HG02678 (cell line): ENCODE data around the gene CCN6.
A peak's percentile ranks its signal among the peaks of the same experiment; 100 is the strongest.

Source experiments
- ATAC-seq: cut with Tn5 transposase; IDR thresholded peaks from one replicate; pipeline ENCODE4 v1.9.1; 2021; ENCODE audit warnings: mild to moderate bottlenecking, moderate library complexity; ENCODE audit not compliant: unreplicated experiment

The CCN6 gene

DNA sequence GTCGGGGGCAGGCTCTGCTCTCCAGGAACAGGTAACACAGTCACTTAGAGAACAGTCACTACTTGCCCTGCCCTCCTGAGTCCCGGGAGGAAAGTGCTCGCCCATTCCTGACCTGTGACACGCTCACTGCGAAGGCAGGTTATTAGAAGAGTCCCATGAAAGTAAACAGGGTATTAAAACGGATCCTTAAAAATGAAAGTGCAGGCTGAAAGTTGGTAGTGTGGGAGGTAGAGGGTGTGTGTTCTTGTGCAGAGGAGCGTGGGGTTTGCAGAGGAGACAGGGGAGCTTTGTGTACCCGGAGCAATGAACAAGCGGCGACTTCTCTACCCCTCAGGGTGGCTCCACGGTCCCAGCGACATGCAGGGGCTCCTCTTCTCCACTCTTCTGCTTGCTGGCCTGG, at the start of gene CCN6:
CCN6 (plus strand) TSS at position 104 of the 400 bp plus-strand sequence; CDS start at position 358, 254 bp downstream.
- ATAC-seq = no peak

DNA sequence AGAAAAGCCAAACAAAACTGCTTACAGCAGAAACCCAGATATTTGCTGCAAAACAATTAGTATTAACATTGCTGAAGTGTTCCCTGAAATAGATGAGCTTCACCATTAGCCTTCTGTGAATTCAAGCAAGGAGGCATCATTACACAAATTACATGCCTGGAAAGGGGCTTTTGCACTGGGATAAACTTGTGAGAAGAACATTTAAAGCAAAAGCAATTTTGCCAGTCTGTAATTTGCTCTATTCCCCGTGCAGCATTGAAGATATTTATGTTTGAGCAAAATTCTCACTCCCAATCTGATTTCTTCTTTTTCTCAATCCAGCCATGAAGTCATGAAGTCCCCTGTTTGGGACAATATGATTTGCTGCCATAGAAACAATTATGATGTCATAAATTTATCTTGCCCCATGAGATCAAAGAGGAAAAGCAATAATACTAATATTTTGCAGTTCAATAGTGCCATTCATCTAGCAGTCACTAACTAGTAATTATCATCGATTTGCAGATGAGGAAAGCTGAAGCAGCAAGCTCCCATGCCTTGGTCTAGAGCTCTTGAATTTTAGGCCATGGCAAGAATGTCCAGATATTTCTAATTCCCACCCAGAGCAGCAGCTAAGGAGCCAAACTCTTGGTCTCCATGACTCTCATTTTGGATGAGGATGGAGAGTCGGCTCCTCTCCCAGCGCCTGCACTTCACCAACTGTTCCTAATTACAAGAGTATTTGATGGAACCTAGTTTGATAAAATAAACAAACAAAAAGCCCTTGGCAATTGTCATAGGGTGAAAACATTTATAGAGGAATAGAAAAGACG, 49.5 kb upstream of the CCN6 start:
- ATAC-seq = no peak

GRCh38 chr6:112005013-112005371, 48.9 kb upstream of the CCN6 start:
- ATAC-seq = no peak

DNA sequence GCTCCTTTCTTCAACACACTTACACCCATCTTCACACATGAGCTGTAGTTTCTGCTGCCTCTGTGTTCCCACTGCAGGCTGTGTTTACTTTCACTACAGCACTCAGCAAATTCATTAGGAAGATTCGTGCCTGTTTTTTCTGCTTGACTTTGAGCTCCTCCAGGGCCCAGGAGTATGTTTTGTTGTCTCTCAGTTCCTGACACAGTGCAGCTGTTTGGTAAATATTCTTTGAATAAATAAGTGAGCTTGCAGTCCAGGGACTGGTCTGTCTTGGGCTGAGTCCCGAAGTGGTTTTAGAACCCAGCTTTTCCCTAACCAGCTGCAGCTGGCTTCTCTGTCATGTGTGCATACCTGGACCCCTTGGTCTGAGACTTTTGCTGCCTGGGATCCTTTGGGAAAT, 46.6 kb upstream of the CCN6 start:
- ATAC-seq = no peak

DNA sequence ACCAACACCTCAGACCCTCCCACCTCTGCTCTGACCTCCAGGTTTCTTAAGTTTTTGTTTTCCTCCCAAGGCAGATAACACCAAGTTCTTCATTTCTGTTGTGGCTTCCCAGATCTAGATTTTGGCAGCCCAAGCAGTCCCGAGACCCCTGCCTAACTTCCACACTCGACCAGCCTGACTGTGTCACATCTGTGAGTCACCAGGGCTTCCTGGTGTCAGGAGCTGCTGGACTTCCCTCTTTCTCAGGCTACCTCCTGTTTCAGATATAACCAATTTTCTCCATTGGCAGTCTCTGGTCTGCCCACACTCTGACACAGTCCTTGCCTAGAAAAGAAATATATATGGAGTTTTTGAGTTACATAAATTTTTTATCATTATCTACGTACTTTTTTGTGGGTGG, 46.1 kb upstream of the CCN6 start:
- no peak for ATAC-seq

GRCh38 chr6:112008482-112008881, 45.4 kb upstream of the CCN6 start:
- ATAC-seq = no peak

DNA sequence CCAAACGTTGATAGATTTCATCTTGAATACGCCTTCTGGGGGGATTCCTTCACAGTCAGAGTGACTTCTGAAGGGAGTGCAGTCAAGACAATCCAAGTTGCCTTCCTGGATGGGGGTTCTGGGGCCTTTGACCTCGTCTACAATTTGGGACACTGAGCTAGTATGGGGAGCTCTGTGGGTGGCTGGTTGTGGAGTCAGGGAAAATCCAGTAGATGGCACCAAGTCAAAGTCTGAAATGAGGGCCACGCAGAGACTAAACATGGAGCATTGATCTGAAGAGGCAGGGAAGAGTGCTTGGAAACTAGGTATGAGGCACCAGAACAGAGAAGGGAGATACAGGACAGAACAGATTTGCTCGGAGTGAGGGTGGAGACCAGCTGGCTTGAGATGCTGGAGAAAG, 43.6 kb upstream of the CCN6 start:
- no peak for ATAC-seq

GRCh38 chr6:112013051-112013450, 40.9 kb upstream of the CCN6 start:
- ATAC-seq = no peak

- ATAC-seq = no peak
These were observed 39.4 kb upstream of the CCN6 start for GRCh38 chr6:112014483-112014882.

DNA sequence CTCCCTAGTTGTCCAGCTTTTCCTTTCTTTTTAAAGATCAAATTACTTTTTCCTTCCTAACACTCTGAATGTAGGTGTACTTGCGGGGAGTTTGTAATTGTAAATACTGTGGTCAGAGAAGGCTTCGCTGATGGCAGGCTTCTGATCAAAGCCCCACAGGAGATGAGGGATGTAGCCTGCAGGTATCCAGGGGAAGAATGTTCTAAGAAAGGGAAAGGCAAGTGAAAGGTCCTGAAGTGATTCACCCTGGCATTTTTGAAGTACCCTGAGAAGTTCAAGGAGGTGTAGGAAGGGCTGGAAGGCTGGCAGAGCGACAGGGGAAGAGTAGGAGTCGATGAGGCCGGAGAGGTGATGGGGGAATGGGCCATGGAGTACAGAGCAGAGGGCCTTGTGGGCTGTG, 38.2 kb upstream of the CCN6 start:
- no peak for ATAC-seq

GRCh38 chr6:112016320-112016719, 37.6 kb upstream of the CCN6 start:
- no peak for ATAC-seq

GRCh38 chr6:112017169-112017568, 36.7 kb upstream of the CCN6 start:
- no peak for ATAC-seq

DNA sequence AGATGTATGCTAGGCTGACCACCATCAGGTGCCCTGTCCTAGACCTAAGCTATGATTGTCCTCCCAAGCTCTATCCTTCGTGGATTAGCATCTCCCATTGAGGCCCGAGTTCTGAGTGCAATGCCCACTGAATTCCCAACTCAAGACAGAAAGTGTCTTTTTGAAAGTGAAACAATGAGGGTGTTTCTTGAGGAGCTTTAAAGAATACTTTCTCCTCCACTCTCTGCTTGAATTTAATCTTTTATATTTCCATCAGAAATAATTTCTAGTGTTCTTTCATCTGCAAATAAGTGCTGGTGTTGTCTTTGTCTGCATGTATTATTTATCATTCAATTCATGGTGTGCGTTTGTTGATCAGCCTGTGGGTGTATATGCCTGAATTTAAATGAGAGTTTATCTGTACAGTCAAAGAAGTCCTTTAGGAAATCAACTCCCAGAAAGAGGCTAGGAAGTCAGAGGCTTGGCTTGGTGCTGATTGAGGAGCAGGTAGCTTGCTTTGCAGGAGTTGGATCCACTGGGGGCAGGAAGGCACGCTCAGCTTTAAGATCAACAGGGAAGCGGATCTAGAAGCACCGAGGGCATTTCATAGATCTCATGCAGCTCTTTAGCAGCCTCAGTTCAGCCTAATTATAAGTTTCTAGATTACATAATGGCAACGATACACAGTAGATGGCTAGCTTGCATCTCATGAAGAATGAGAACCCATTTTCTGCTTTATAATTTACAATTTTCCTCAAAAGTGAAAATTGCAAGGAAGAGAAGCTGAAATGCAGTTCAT, 36.0 kb upstream of the CCN6 start:
- no peak for ATAC-seq

DNA sequence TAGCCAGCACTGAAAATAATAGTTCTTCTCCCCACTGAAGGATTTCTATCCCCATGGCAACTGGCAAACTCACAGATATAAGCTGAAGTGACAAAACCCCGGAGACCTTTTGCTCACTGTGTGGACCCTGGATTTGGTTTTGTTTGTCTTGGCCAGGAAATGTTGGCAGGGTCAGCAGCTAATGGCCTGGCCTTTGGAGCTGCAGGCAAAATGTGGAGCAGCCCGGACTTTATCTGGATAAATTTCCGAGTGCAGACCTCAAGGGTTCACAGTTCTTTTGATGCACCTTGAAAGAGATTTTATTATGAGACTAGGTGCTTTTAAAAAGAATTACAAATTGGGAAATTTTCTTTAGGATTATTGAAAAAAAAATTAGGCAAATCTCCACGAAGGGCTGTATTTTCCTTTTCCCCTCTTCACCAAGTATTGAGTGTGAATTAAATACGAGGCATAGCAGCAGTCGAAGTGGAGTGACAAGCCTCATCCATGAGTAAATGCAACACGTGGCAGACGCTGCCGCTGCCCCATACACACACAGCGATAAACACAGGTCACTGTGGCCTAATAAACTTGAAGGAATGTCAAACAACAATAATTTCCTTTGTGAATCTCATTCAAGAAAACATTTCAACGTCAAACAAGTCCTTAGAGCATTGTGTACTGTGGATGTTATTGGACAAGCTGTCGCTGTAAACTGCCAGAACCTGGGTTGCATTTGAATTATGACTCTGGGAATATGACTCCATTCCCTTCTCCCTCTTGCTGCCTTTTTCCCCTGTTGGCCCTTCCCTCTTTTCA, 35.1 kb upstream of the CCN6 start:
- no peak for ATAC-seq

DNA sequence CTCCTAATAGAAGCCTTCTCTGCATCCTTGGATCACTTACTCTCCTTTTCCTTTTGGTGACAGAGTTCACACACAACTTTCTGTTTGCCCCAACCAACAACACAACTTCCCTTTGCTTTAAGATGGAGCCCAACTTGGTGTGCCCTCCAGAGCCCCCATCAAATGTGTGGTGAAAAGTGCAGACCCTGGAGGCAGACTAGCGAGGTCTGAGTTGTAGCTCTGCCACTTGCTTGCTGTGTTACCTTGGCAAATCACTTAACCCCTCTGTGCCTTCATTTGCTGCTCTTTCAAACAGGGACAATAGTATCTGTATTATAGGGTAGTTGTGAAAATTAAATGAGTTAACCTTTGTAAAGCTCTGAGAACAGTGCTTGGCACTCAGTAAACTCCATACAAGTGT, 34.3 kb upstream of the CCN6 start:
- ATAC-seq = no peak

GRCh38 chr6:112021691-112022310, 32.1 kb upstream of the CCN6 start:
- no peak for ATAC-seq

DNA sequence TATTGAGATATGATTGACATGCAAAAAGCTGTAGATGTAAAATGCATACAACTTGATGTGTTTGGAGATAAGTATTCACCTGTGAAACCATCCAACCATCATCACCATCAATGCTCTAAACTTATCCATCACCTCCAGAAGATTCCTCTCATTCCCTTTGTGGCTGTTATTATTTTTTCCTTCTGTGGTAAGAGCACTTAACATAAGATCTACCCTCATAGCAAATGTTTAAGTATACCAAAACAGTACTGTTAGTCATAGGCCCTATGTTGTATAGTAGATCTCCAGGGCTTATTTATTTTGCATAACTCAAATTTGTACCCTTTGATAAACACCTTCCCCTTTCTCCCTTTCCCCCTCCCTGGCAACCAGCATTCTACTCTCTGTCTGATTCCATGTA, 31.2 kb upstream of the CCN6 start:
- no peak for ATAC-seq

GRCh38 chr6:112024464-112024863, 29.4 kb upstream of the CCN6 start:
- ATAC-seq = no peak

- no peak for ATAC-seq
These were observed 27.0 kb upstream of the CCN6 start for GRCh38 chr6:112026933-112027332.

DNA sequence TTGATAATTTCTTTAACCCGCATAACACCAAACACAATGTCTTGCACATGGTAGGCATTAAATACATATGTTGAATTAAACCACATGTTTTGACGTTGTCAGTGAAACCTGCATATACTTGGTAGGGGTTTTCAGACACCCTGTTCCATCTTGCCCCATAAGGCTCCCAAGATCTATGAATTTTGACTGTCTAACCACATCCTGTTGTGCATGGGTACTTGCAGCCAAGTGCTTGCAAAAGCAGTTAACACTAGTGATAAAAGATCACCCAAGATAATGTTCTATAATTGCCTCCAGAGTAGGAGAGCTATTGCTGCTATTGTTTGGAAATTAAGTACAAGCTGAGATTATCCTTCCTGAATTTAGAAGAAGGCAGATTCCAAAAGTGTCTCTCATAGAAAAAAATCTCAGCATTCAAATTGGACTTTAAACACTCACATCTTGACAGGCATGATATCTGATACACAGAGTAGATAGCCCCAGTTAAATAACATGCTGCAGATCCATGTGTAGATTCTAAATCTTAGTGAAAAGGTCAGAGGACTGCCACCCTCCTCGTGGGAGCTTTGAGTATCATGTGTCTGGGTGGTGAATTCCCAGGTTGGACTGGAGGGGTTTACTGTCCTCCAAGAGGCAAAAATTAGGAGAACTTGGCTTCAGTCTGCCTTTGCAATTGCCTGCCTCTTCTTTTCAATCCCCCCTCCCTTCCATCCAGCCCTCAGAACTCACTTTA, 25.8 kb upstream of the CCN6 start:
- ATAC-seq = peak; percentile 66
